Colon (tissue), 2 donors: ENCODE data around the gene TSHZ1.

Experiments used
- FAIRE-seq: peaks from 2 replicates; lab custom pipeline; 2012; peaks lifted over from hg19 to GRCh38; lab: Jason Lieb, UNC
- donor health status: control.
- donor health status: control.

Gene TSHZ1

GRCh38 chr18:75210274-75211001, at the start of gene TSHZ1:
Gene TSHZ1, plus strand, starts transcription at chr18:75210797. Its CDS starts 1,080 bp downstream, at chr18:75211877.
- no peak for FAIRE-seq

GRCh38 chr18:75161256-75162028, 49.2 kb upstream of the TSHZ1 start:
- FAIRE-seq: no peak

- FAIRE-seq: no peak
Measured at GRCh38 chr18:75162467-75162866, 48.1 kb upstream of the TSHZ1 start.

- no peak for FAIRE-seq
Measured at GRCh38 chr18:75162978-75163377, 47.6 kb upstream of the TSHZ1 start.

DNA sequence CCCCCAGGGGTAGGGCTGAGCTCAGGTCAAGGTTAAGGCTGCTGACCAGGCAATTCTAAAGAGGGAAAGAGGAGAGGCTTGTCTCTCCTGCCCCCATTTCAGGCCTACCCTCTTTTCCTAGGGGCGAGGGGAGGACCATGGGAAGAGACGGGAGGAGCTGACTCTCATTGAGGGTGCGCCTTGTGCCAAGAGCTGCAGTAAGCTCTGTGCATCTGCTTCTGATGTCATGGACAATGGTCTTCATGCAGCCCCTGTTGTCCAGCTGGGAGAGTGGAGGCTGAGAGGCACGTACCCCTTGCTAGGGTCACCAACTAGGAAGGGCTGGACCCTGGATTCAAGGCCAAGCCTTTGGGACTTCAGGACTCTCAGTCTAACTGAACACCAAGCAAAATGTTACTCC, 46.9 kb upstream of the TSHZ1 start:
- FAIRE-seq: no peak

DNA sequence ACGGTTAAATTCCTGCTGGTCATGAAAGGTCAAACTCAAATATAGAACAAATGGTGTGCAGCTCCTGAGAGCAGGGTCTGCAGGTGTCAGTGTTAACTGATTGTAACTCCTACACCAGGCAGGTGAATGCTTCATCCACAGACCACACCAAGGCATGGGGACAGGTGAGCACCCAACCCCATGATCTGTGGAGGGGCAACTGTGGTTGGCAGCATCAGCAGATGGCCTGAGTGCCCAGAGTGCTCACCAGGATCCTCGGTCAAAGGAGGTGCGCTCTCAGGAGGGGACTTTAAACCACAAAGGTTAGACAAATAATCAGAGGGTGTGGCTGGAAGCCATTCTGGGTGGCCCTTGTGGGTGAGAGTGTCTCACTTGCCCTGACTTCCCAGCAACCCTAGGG, 46.1 kb upstream of the TSHZ1 start:
- no peak for FAIRE-seq

- no peak for FAIRE-seq
Measured at GRCh38 chr18:75165926-75166325, 44.7 kb upstream of the TSHZ1 start.

GRCh38 chr18:75167137-75167536, 43.5 kb upstream of the TSHZ1 start:
- FAIRE-seq: no peak

GRCh38 chr18:75167759-75168618, 42.6 kb upstream of the TSHZ1 start:
- FAIRE-seq: no peak

GRCh38 chr18:75168619-75169018, 42.0 kb upstream of the TSHZ1 start:
- FAIRE-seq: no peak

GRCh38 chr18:75169411-75169810, 41.2 kb upstream of the TSHZ1 start:
- FAIRE-seq: no peak

DNA sequence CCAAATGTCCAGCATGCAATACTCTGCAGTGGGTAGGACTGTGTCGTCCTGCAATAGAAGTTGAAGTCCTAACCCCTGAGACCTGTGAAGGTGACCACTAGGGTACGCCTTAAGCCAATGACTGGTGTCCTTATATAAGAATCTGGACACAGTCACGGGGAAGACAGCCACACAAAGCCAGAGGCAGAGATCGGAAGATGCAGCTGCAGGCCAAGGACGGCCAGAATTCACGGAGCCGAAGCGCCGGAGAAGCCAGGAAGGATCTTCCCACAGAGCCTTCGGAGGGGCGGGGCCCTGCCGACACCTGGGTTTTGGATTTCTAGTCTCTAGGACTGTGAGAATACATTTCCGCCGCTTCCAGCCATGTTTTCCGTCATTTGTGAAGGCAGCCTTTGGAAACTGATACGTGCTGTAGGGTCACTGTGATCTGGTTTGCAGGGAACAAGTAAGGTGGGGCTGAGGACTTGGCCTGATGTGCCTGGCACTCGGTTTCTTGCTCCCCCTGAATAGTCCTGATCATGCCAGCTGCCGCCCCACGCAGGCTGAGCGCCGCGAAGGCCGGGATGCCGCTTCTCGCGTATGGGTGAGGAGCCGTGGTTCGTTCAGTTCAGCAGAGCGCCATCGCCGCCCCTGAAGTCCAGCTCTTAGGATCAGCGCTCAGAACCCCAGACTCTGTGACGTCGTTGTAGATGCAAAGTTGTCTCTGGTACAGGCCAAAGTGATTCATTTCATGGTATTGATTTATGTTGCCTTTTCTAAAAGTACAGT, 40.4 kb upstream of the TSHZ1 start:
- no peak for FAIRE-seq

GRCh38 chr18:75170916-75171315, 39.7 kb upstream of the TSHZ1 start:
- FAIRE-seq: no peak

DNA sequence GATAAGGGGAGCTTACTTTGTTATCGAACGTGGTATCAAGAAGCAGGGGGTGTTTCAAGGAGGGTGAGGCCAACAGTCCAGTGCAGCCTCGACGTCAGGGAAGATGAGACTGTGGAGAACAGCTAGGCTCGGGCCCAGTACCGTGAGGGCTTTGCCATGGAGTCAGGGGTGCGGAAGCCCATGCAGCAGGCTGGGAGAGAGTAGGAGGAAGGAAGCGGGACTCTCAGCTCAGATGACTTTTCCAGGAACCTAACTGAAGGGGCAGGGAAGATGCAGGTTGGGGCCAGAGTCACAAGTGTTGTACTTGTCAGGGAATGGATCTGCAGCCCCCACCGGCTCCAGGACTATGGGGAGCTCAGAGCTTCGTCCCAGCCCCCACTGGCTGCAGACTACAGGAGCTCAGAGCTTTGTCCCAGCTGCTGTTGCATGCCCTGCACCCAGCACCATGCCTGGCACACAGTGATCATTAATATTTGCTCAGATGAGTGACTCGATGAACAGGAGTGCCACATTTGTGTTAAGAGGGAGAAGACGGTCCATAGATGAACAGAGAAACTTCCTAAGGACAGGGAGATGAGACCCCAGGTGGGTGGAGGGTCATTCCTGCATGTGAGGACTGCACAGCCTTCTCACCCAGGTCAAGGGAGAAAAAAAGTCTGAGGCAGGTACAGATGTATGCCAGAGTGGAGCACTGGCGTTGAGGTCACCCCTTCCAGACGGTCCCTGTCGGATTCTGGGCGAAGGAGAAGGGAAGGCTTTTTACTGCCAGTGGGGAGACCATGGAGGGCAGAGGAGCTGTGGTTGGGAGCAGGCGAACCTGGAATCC, 38.1 kb upstream of the TSHZ1 start:
- no peak for FAIRE-seq

- FAIRE-seq: no peak
Measured at GRCh38 chr18:75173125-75173432, 37.5 kb upstream of the TSHZ1 start.

DNA sequence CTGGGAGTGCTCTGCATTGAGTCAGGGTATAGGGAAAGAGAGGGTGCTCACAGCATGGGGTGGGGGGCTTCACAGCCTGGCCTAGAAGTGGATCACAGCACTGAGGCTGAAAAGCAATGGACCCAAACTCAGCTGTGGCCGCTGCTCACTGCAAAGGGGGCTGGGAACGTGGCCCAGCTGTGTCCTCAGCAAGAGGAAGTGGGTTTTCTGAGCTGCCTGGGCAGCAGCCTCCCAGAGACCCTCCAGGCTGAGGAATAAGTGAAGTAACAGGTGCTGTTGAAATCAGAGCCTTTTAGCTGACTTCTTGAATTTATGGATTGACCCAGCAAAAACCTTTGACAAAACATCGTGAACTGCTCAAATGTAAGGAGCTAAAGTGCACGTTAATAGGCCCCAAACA, 36.9 kb upstream of the TSHZ1 start:
- FAIRE-seq: no peak

DNA sequence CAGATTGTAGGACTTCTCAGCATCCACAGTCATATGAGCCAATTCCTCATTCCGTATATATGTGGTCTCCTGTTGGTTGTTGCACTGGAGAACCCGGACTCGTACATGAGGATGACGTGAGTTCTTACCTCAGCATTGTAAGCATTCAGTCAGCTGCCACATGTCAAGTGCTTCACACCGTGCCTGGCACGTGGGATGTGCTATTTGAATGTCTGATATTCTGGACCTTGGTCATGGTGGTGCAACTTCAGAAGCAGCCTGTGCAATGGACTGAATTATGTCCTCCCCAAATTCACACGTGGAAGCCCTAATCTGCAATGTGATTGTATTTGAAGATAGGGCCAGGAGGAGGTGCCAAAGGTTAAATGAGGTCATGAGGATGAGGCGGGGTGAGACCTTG, 33.7 kb upstream of the TSHZ1 start:
- no peak for FAIRE-seq

GRCh38 chr18:75178376-75178775, 32.2 kb upstream of the TSHZ1 start:
- FAIRE-seq: no peak

GRCh38 chr18:75179819-75180600, 30.6 kb upstream of the TSHZ1 start:
- no peak for FAIRE-seq

DNA sequence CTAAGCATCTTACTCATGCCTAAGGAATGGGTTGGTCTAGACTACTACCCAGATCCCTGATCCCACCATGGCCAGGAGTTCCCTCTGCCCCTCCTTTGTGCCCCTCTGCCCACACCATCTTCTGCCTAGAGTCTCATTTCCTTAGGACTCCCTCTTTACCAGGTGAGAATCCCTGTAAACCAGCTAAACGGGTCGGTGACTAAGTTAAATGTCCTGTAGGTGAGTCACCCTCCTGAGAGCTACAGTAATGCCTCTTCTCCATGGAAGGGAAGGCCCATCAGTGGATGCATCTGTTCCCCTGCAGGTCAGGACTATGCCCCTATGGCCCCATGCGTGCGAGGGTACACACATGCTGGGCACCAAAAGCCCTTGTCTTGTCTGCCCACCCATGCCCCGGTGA, 27.1 kb upstream of the TSHZ1 start:
- no peak for FAIRE-seq
